Spleen (tissue), 13 donors: ENCODE data around the gene FOXK1. TPM values are rescaled to one million over a fixed set of nuclear protein-coding genes. Genes with fewer than 3 reads are reported as not detected.
A peak's percentile ranks its signal among the peaks of the same experiment; 100 is the strongest.

Source experiments
- DNase-seq: peaks from one replicate; pipeline ENCODE4 v3.0.0-alpha.2; 2020
- H3K27ac ChIP-seq, 8 donors: fragments of 200-600 bp; sonication (generic) in 7 of 8; 1 replicate in 4 of 8; 2 replicates in 4 of 8; pipeline versions ENCODE4 v1.5.0 to v1.8.0; 2016 to 2021; ENCODE audit warnings: inconsistent platforms in 4 of 8, mild to moderate bottlenecking in 4 of 8, moderate library complexity in 1 of 8
- H3K27me3 ChIP-seq, 7 donors: fragments of 200-600 bp; sonication (generic) in 6 of 7; replicated peaks in 1 of 7; 1 replicate in 4 of 7; 2 replicates in 3 of 7; pipeline versions ENCODE4 v1.5.0 to v1.8.0; 2016 to 2021; ENCODE audit warnings: inconsistent platforms in 3 of 7, mild to moderate bottlenecking in 1 of 7
- H3K36me3 ChIP-seq, 6 donors: fragments of 200-600 bp; sonication (generic) in 5 of 6; 1 replicate in 4 of 6; 2 replicates in 2 of 6; pipeline versions ENCODE4 v1.5.0 to v1.8.0; 2016 to 2021; ENCODE audit warnings: inconsistent platforms in 2 of 6
- H3K4me1 ChIP-seq, 6 donors: fragments of 200-600 bp; sonication (generic) in 5 of 6; 1 replicate in 3 of 6; 2 replicates in 3 of 6; pipeline versions ENCODE4 v1.5.0 to v1.8.0; 2016 to 2021; ENCODE audit warnings: inconsistent platforms in 3 of 6
- H3K4me3 ChIP-seq, 8 donors: fragments of 200-600 bp; sonication (generic) in 7 of 8; 1 replicate in 4 of 8; 2 replicates in 4 of 8; pipeline versions ENCODE4 v1.5.0 to v1.8.0; 2016 to 2021; ENCODE audit warnings: inconsistent platforms in 4 of 8, mild to moderate bottlenecking in 4 of 8, moderate library complexity in 2 of 8
- H3K9me3 ChIP-seq, 8 donors: fragments of 200-600 bp; sonication (generic) in 7 of 8; 1 replicate in 4 of 8; 2 replicates in 4 of 8; pipeline versions ENCODE4 v1.5.0 to v1.8.0; 2016 to 2021; ENCODE audit warnings: inconsistent platforms in 4 of 8
- POLR2A ChIP-seq, 3 donors: fragments of 450-650 bp; IDR thresholded peaks; one replicate each; pipeline ENCODE4 v1.5.1; 2017; ENCODE audit warnings: antibody characterized with exemption in 3 of 3, mild to moderate bottlenecking in 1 of 3
- POLR2AphosphoS5 ChIP-seq, 3 donors: sonication (generic); formaldehyde crosslinking; IDR thresholded peaks; one replicate each; pipeline ENCODE4 v1.5.1; 2017; ENCODE audit warnings: antibody characterized with exemption in 3 of 3
- WGBS, 5 donors: extraction: QIAGEN DNeasy Blood & Tissue Kit in 3 of 5; methylation state at CpG; one replicate each; pipeline versions ENCODE4 v1.1.5 to v1.1.7; 2013 to 2018; 5-methylcytosine and 5-hydroxymethylcytosine counted together
- intact Hi-C: fragments of 100-400 bp; cut with DNase I; formaldehyde crosslinking; loops from one replicate; pipeline ENCODE4 v1.15.0; 2023; ENCODE audit warnings: low total_unique reads
- long read RNA-seq, 2 donors: transcript quantifications; one replicate each; lab custom pipeline, GENCODE V29; 2026
- polyA plus RNA-seq, 3 donors: library from polyadenylated mRNA; stranded (reverse); fragments of 200-250 nt; gene quantifications; one replicate each; pipeline ENCODE4 v1.2.1, GENCODE V29; 2013
- total RNA-seq, 7 donors: library from RNA; depleted of rRNA in 3 of 7; stranded (reverse); fragments of >200 nt in 3 of 7; fragmentation: NEBNext Ultra II Directional in 4 of 7; extraction: Animal tissue kit (Norgen Biotek cat#: 25700) in 4 of 7; gene quantifications; one replicate each; pipeline versions ENCODE4 v1.1.0 to v1.2.1, GENCODE V29; 2016 to 2021
- TF ChIP-seq, protein P1 (sequence below), 11 experiments: fragments of 200-600 bp in 7 of 11; fragments of 450-650 bp in 4 of 11; sonication (generic) in 4 of 11; IDR thresholded peaks in 8 of 11; conservative IDR thresholded peaks in 3 of 11; 1 replicate in 7 of 11; 2 replicates in 4 of 11; pipeline versions ENCODE4 v1.4.0 to v1.8.0; 2016 to 2021; ENCODE audit warnings: antibody characterized with exemption in 11 of 11, inconsistent platforms in 4 of 11, mild to moderate bottlenecking in 1 of 11
- donor health status: healthy with polysubstance abuse.
- donor health status: DM: no; HTN: no; CAD: no; lungs with moderate emphysema.
- donor health status: DM: no; HTN: no; CAD: no.
- donor health status: Bipolar disorder and iron deficiency.
- donor health status: healthy.
- donor health status: DM: no; HTN: no; CAD: no.
- donor health status: DM: yes; HTN: yes; CAD: no.

Gene FOXK1
- total RNA-seq, result 10 to 100 TPM; 26.3 to 46.0 (median 36.9) TPM
- 10 to 100 TPM in 1 of 3 donors, 1 to 10 TPM in 2; 2.6 to 12.2 (median 2.7) TPM for polyA plus RNA-seq
- long read RNA-seq, donor 1, full-length matches to known transcripts, result 3 of 15 reads
- long read RNA-seq, donor 1, partial matches to known transcripts, result 12 of 15 reads
- long read RNA-seq, donor 1, other reads (novel, unspliced or antisense), result 0 of 15 reads
- long read RNA-seq, donor 2, result 0 reads

DNA sequence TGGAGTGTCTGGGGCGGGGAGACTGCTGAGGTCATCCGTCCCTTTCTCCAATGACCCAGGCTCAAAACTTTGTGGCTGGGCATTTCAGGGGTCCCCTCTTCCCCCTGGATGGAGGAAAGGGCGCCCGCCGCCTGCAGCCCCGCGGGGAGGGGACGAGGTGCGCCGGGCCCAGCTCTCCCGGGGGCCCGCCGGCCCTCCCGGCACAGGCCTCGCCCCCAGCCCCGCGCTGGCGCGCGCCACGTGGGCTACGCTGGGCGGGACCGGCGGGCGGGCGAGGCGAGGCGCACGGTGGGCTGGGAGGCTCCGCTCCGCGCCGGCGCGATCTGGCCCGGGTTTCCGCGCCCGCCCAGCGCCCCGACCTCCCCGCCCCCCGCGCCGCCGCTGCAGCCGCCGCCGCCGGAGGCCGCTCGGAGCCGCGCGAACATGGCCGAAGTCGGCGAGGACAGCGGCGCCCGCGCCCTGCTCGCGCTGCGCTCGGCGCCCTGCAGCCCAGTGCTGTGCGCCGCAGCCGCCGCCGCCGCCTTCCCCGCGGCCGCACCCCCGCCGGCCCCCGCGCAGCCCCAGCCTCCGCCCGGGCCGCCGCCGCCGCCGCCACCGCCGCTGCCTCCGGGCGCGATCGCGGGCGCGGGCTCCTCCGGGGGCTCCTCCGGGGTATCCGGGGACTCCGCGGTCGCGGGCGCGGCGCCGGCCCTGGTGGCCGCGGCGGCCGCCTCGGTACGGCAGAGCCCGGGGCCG lies at the start of gene FOXK1:
TSS of gene FOXK1 (plus strand) at position 410 of the 735 bp plus-strand sequence. CDS start at position 424, 14 bp downstream.
- H3K9me3 ChIP-seq, result no peaks in the 10 kb centered on the region
- intact Hi-C loops, result loop anchor here (5.0 kb wide), 1 partner anchor 40 kb away; no protein-coding TSS in a partner anchor
- no peaks in the 10 kb centered on the region for H3K27me3 ChIP-seq
- peak within 1 kb of the TSS; percentile 75 to 96 (median 86) for H3K4me3 ChIP-seq
- 0 to 1% (median 1%) methylated on average over 33 to 116 of the region's 116 CpGs for WGBS, 5 donors
- peak in 1 of 3 donors; percentile 59 for TF ChIP-seq POLR2A (IDR thresholded peaks at IDR 0.05)
- peak; percentile 67 to 78 (median 77) for TF ChIP-seq POLR2AphosphoS5 (IDR thresholded peaks at IDR 0.05)
- TF ChIP-seq, protein P1, sequence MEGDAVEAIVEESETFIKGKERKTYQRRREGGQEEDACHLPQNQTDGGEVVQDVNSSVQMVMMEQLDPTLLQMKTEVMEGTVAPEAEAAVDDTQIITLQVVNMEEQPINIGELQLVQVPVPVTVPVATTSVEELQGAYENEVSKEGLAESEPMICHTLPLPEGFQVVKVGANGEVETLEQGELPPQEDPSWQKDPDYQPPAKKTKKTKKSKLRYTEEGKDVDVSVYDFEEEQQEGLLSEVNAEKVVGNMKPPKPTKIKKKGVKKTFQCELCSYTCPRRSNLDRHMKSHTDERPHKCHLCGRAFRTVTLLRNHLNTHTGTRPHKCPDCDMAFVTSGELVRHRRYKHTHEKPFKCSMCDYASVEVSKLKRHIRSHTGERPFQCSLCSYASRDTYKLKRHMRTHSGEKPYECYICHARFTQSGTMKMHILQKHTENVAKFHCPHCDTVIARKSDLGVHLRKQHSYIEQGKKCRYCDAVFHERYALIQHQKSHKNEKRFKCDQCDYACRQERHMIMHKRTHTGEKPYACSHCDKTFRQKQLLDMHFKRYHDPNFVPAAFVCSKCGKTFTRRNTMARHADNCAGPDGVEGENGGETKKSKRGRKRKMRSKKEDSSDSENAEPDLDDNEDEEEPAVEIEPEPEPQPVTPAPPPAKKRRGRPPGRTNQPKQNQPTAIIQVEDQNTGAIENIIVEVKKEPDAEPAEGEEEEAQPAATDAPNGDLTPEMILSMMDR (IDR thresholded peaks at IDR 0.05 in 8 of 11, conservative IDR thresholded peaks at IDR 0.05 in 3 of 11), result no peak
- H3K27ac ChIP-seq, result peak within 1 kb of the TSS; percentile 82 to 96 (median 90)
- H3K36me3 ChIP-seq, result peaks cover 0 to 10% (median 0%) of the 10 kb centered on the region in 6 donors
- DNase-seq, result peak; percentile 95
- peaks cover 17 to 48% (median 44%) of the 10 kb centered on the region in 6 donors for H3K4me1 ChIP-seq

DNA sequence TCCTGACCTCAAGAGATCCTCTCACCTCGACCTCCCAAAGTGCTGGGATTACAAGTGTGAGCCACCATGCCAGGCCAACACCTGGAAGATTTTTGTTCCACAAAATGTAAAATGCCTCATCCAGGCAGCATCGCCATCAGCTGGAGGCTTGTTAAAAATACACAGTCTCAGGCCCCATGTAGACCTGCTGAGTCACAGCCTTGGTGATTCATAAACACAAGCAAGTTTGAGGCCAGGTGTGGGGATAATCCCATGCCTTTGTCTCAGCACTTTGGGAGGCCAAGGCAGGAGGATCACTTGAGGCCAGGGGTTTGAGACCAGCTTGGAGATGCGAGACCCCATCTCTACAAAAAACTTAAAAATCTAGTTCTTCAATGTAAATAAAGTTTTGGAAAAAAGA lies 49.1 kb upstream of the FOXK1 start:
- H3K27me3 ChIP-seq, result peaks cover 0 to 25% (median 0%) of the 10 kb centered on the region in 7 donors
- no peaks in the 10 kb centered on the region for H3K9me3 ChIP-seq
- WGBS, 5 donors, result 78 to 95% (median 89%) methylated on average over 3 of the region's 3 CpGs
- H3K27ac ChIP-seq, result no peak overlapping the region
- H3K4me3 ChIP-seq, result no peak overlapping the region
- intact Hi-C loops, result no loop called here
- no peaks in the 10 kb centered on the region for H3K36me3 ChIP-seq
- peaks cover 0 to 8% (median 0%) of the 10 kb centered on the region in 6 donors for H3K4me1 ChIP-seq
- TF ChIP-seq, protein P1 (IDR thresholded peaks at IDR 0.05 in 8 of 11, conservative IDR thresholded peaks at IDR 0.05 in 3 of 11), result no peak
- TF ChIP-seq POLR2AphosphoS5 (IDR thresholded peaks at IDR 0.05), result no peak
- TF ChIP-seq POLR2A (IDR thresholded peaks at IDR 0.05), result no peak
- DNase-seq, result no peak

DNA sequence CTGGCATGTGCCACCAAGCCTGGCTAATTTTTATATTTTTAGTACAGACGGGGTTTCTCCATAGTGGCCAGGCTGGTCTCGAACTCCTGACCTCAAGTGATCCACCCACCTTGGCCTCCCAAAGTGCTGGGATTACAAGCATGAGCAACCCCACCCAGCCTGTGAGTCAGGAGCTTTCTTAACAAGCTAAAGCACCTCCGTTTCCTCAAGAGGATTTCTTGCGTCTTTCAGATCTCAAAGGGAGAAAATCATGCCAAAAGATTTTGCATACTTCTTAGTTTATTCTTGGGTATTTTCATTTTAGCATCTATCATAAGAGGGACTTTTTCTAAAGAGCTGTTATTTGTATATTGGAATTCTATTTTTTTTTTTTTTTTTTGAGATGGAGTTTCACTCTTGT lies 47.9 kb upstream of the FOXK1 start:
- no peak for DNase-seq
- TF ChIP-seq POLR2AphosphoS5 (IDR thresholded peaks at IDR 0.05) (no peak), POLR2A (IDR thresholded peaks at IDR 0.05) (no peak)
- TF ChIP-seq, protein P1 (IDR thresholded peaks at IDR 0.05 in 8 of 11, conservative IDR thresholded peaks at IDR 0.05 in 3 of 11), result no peak
- no peaks in the 10 kb centered on the region for H3K9me3 ChIP-seq
- H3K36me3 ChIP-seq, result no peaks in the 10 kb centered on the region
- H3K4me3 ChIP-seq, result no peak overlapping the region
- intact Hi-C loops, result no loop called here
- H3K4me1 ChIP-seq, result peaks cover 0 to 8% (median 0%) of the 10 kb centered on the region in 6 donors
- 68 to 84% (median 75%) methylated on average over 4 of the region's 4 CpGs for WGBS, 5 donors
- H3K27me3 ChIP-seq, result peaks cover 0 to 25% (median 0%) of the 10 kb centered on the region in 7 donors
- H3K27ac ChIP-seq, result no peak overlapping the region
